SK-N-SH (cell line): ENCODE results near the gene PDS5B. TPM values are rescaled to one million over a fixed set of nuclear protein-coding genes. Genes with fewer than 3 reads are reported as not detected.

Experiments used
- CTCF ChIA-PET: fragments of 300-600, 350-600 bp; formaldehyde crosslinking; extraction: SDS; loops from one replicate; lab custom pipeline; 2021; lab: Yijun Ruan, JAX
- POLR2A ChIA-PET: fragments of 350-600 bp; sonication (Branson Sonifier 250); formaldehyde crosslinking; extraction: SDS; loops from one replicate; lab custom pipeline; 2020; ENCODE audit warnings: antibody characterized with exemption, inconsistent platforms; lab: Yijun Ruan, JAX
- DNase-seq: peaks from one replicate; pipeline ENCODE4 v3.0.0; 2012
- H2AFZ ChIP-seq: fragments of 200-600 bp; sonication (generic); 2 replicates; pipeline ENCODE4 v1.8.1; 2016; ENCODE audit warnings: antibody characterized with exemption, mild to moderate bottlenecking, low read depth
- H3F3A ChIP-seq: fragments of 200-600 bp; sonication (generic); replicated peaks from 2 replicates; pipeline ENCODE3; 2016; ENCODE audit warnings: antibody characterized with exemption, mild to moderate bottlenecking; ENCODE audit not compliant: insufficient read depth
- H3K27ac ChIP-seq, 2 experiments: fragments of 200-500 bp in 1 of 2; fragments of 200-600 bp in 1 of 2; sonication (Bioruptor generic) in 1 of 2; sonication (generic), shearing (Covaris generic) in 1 of 2; 2 replicates each; pipeline versions ENCODE4 v1.5.1 to v1.6.1; 2014 to 2016; ENCODE audit warnings: low read depth in 2 of 2, inconsistent platforms in 1 of 2, low read length in 1 of 2, mild to moderate bottlenecking in 1 of 2, mixed read lengths in 1 of 2
- H3K27me3 ChIP-seq: fragments of 200-600 bp; sonication (generic), shearing (Covaris generic); 2 replicates; pipeline ENCODE4 v1.6.1; 2016; ENCODE audit warnings: mixed run types; ENCODE audit not compliant: insufficient read depth
- H3K36me3 ChIP-seq, 2 experiments: fragments of 200-500 bp in 1 of 2; fragments of 200-600 bp in 1 of 2; sonication (Bioruptor generic) in 1 of 2; sonication (generic) in 1 of 2; replicated peaks in 1 of 2; 2 replicates each; pipeline versions ENCODE3 to v1.5.1; 2014 to 2016; ENCODE audit warnings: low read length in 1 of 2, mild to moderate bottlenecking in 1 of 2; ENCODE audit not compliant: insufficient read depth in 2 of 2, control insufficient read depth in 1 of 2
- H3K4me1 ChIP-seq, 2 experiments: fragments of 200-500 bp in 1 of 2; fragments of 200-600 bp in 1 of 2; sonication (Bioruptor generic) in 1 of 2; sonication (generic), shearing (Covaris generic) in 1 of 2; 2 replicates each; pipeline versions ENCODE4 v1.5.1 to v1.6.1; 2014 to 2016; ENCODE audit warnings: low read depth in 1 of 2, low read length in 1 of 2, mixed run types in 1 of 2; ENCODE audit not compliant: insufficient read depth in 2 of 2, control insufficient read depth in 1 of 2
- H3K4me2 ChIP-seq: fragments of 200-600 bp; sonication (generic), shearing (Covaris generic); 2 replicates; pipeline ENCODE4 v1.6.1; 2017; ENCODE audit warnings: mixed run types
- H3K4me3 ChIP-seq, 2 experiments: fragments of 200-500 bp in 1 of 2; fragments of 200-600 bp in 1 of 2; sonication (Bioruptor generic) in 1 of 2; sonication (generic), shearing (Covaris generic) in 1 of 2; 2 replicates each; pipeline versions ENCODE4 v1.5.1 to v1.8.1; 2014 to 2016; ENCODE audit warnings: low read depth in 2 of 2, inconsistent platforms in 1 of 2, low read length in 1 of 2, mild to moderate bottlenecking in 1 of 2, mixed read lengths in 1 of 2, moderate library complexity in 1 of 2
- H3K79me2 ChIP-seq: fragments of 200-600 bp; sonication (generic); 2 replicates; pipeline ENCODE4 v1.8.1; 2017; ENCODE audit warnings: mild to moderate bottlenecking; ENCODE audit not compliant: insufficient read depth
- H3K9ac ChIP-seq: fragments of 200-600 bp; sonication (generic); 2 replicates; pipeline ENCODE4 v1.6.1; 2017; ENCODE audit warnings: mixed run types
- H3K9me2 ChIP-seq: fragments of 200-600 bp; sonication (generic); 2 replicates; pipeline ENCODE4 v1.6.1; 2017; ENCODE audit warnings: mixed run types
- H3K9me3 ChIP-seq: fragments of 200-600 bp; sonication (generic); 2 replicates; pipeline ENCODE4 v1.6.1; 2017; ENCODE audit warnings: mixed run types, mild to moderate bottlenecking, moderate library complexity
- H4K20me1 ChIP-seq: fragments of 200-600 bp; sonication (generic); 2 replicates; pipeline ENCODE4 v1.6.1; 2017; ENCODE audit warnings: mild to moderate bottlenecking, mixed run types; ENCODE audit not compliant: insufficient read depth
- EP300 ChIP-seq, 2 experiments: IDR thresholded peaks; 2 replicates each; pipeline versions ENCODE4 v1.4.0 to v1.6.1; 2012; ENCODE audit warnings: borderline replicate concordance in 1 of 2, low read depth in 1 of 2, low read length in 1 of 2
- JUND ChIP-seq: IDR thresholded peaks from 2 replicates; pipeline ENCODE4 v1.4.0; 2012
- MAX ChIP-seq: IDR thresholded peaks from 2 replicates; pipeline ENCODE4 v1.4.0; 2012; ENCODE audit warnings: low read depth
- NFIC ChIP-seq: IDR thresholded peaks from 2 replicates; pipeline ENCODE4 v1.4.0; 2012; ENCODE audit warnings: borderline replicate concordance
- PBX3 ChIP-seq: IDR thresholded peaks from 2 replicates; pipeline ENCODE4; 2012
- POLR2AphosphoS5 ChIP-seq: IDR thresholded peaks from 2 replicates; pipeline ENCODE4 v1.6.1; 2012; ENCODE audit warnings: low read depth, low read length
- RAD21 ChIP-seq: IDR thresholded peaks from 2 replicates; pipeline ENCODE4 v1.6.1; 2012; ENCODE audit warnings: mild to moderate bottlenecking, low read length
- RCOR1 ChIP-seq: fragments of 150-350 bp; IDR thresholded peaks from 2 replicates; pipeline ENCODE4 v1.6.1; 2017; ENCODE audit warnings: antibody characterized with exemption, low read length
- SIN3A ChIP-seq: IDR thresholded peaks from 2 replicates; pipeline ENCODE4 v1.6.1; 2012; ENCODE audit warnings: low read depth, mild to moderate bottlenecking, low read length, moderate library complexity, borderline replicate concordance
- WGBS: methylation state at CpG from one replicate; pipeline ENCODE4 v1.1.6; 2017; ENCODE audit warnings: low lambda C conversion rate; 5-methylcytosine and 5-hydroxymethylcytosine counted together
- polyA plus RNA-seq, 3 experiments: library from polyadenylated mRNA; depleted of rRNA; stranded (reverse); fragments of >200 nt; gene quantifications; 2 replicates each; pipeline ENCODE4 v1.2.3, GENCODE V29; 2012

The PDS5B gene
- polyA plus RNA-seq, 1 of the 3 experiments (the other 2 are of a cell fraction), result 3.8 TPM

GRCh38 chr13:32629313-32629712 lies 43.1 kb downstream of the PDS5B start:
- no peak overlapping the region for H3K9ac ChIP-seq
- no peaks in the 10 kb centered on the region for H3K27me3 ChIP-seq
- no peak overlapping the region for H3K27ac ChIP-seq
- H3K9me3 ChIP-seq, result no peaks in the 10 kb centered on the region
- H3K4me1 ChIP-seq, result peaks cover 0 to 2% of the 10 kb centered on the region in 2 experiments; a peak in 1 of 4 replicates
- no peaks in the 10 kb centered on the region for H3K9me2 ChIP-seq
- peaks cover 98% of the 10 kb centered on the region for H3K79me2 ChIP-seq
- no peak overlapping the region for H3K4me3 ChIP-seq
- CTCF ChIA-PET, result interaction anchor here (0.7 to 1.9 kb wide), 2 partner anchors 10 to 21 kb away, joined by 3 to 6 read pairs; no protein-coding TSS in a partner anchor
- H4K20me1 ChIP-seq, result peaks cover 38% of the 10 kb centered on the region
- no peaks in the 10 kb centered on the region for H3K36me3 ChIP-seq
- DNase-seq, result no peak
- no peak overlapping the region for H2AFZ ChIP-seq
- H3F3A ChIP-seq, result peaks cover 7% of the 10 kb centered on the region
- POLR2A ChIA-PET, result no interaction called here
- WGBS, result 89% methylated on average over 2 of the region's 2 CpGs
- H3K4me2 ChIP-seq, result no peak overlapping the region
- TF ChIP-seq EP300 (IDR thresholded peaks at IDR 0.05; ENCODE audit: borderline replicate concordance in 1 of 2, low read depth in 1 of 2, low read length in 1 of 2) (no peak), NFIC (no peak), RAD21 (no peak), JUND (no peak), POLR2AphosphoS5 (no peak), PBX3 (no peak), MAX (no peak), SIN3A (no peak)

GRCh38 chr13:32629866-32630265 lies 43.6 kb downstream of the PDS5B start:
- no peaks in the 10 kb centered on the region for H3K9me2 ChIP-seq
- H3K4me2 ChIP-seq, result no peak overlapping the region
- H3K27me3 ChIP-seq, result no peaks in the 10 kb centered on the region
- H3F3A ChIP-seq, result peaks cover 7% of the 10 kb centered on the region
- POLR2A ChIA-PET, result no interaction called here
- no peak for DNase-seq
- no peak overlapping the region for H3K9ac ChIP-seq
- TF ChIP-seq RCOR1, result no peak
- TF ChIP-seq PBX3, result no peak
- TF ChIP-seq EP300 (IDR thresholded peaks at IDR 0.05; ENCODE audit: borderline replicate concordance in 1 of 2, low read depth in 1 of 2, low read length in 1 of 2), result no peak
- WGBS, result 100% methylated on average over 1 of the region's 1 CpG
- no peak overlapping the region for H3K4me3 ChIP-seq
- CTCF ChIA-PET, result interaction anchor here (0.7 to 1.9 kb wide), 2 partner anchors 10 to 21 kb away, joined by 3 to 6 read pairs; no protein-coding TSS in a partner anchor
- H3K9me3 ChIP-seq, result no peaks in the 10 kb centered on the region
- no peak overlapping the region for H2AFZ ChIP-seq
- peaks cover 98% of the 10 kb centered on the region for H3K79me2 ChIP-seq
- no peak overlapping the region for H3K27ac ChIP-seq
- no peaks in the 10 kb centered on the region for H3K36me3 ChIP-seq
- peaks cover 0 to 2% of the 10 kb centered on the region in 2 experiments; a peak in 1 of 4 replicates for H3K4me1 ChIP-seq
- H4K20me1 ChIP-seq, result peaks cover 35% of the 10 kb centered on the region
